HCT116 (cell line): ENCODE measurements around the gene CTNNA1. TPM values are rescaled to one million over a fixed set of nuclear protein-coding genes. Genes with fewer than 3 reads are reported as not detected.

ENCODE experiments used
- ATAC-seq: fragments of 200-7000 bp; cut with Tn5 transposase; 2 replicates; pipeline ENCODE4 v1.9.1; 2020; ENCODE audit warnings: mild to moderate bottlenecking, moderate library complexity
- BruUV-seq: library from RNA; stranded (reverse); fragments of 400-500 nt; replicated peaks from 2 replicates; lab custom pipeline; 2021; lab: Mats Ljungman, UMichigan
- CTCF ChIA-PET: fragments of 300-600 bp; sonication (Branson Sonifier 250); formaldehyde crosslinking; loops from one replicate; lab custom pipeline; 2021; ENCODE audit warnings: antibody characterized with exemption; lab: Charles Lee
- POLR2A ChIA-PET: fragments of 300-600, 350-600 bp; sonication (Branson Sonifier 250); formaldehyde crosslinking; loops from one replicate; lab custom pipeline; 2021; ENCODE audit warnings: antibody characterized with exemption; lab: Charles Lee
- RAD21 ChIA-PET, 2 experiments: fragments of 300-600 bp; sonication (Branson Sonifier 250); formaldehyde crosslinking; loops; one replicate each; lab custom pipeline; 2023; ENCODE audit warnings: low total read pairs in 2 of 2; ENCODE audit not compliant: uncharacterized antibody in 2 of 2, unreplicated experiment in 2 of 2, low non-redundant PET in 1 of 2; lab: Charles Lee
- DNase-seq: peaks from one replicate; pipeline ENCODE4 v3.0.0-alpha.2; 2010; ENCODE audit warnings: low read depth, low spot score
- H2AFZ ChIP-seq: fragments of 200-600 bp; shearing (Covaris generic), sonication (generic); 2 replicates; pipeline ENCODE4 v1.6.1; 2017; ENCODE audit warnings: low read depth, mixed run types, mixed read lengths, antibody characterized with exemption, low read length; ENCODE audit not compliant: poor library complexity, severe bottlenecking
- H3K27ac ChIP-seq: 2 replicates; pipeline ENCODE4 v1.5.1; 2012; ENCODE audit warnings: low read depth, low read length
- H3K27me3 ChIP-seq: fragments of 200-600 bp; sonication (generic); 2 replicates; pipeline ENCODE4 v1.6.1; 2016; ENCODE audit warnings: mixed run types, low read length, mixed read lengths; ENCODE audit not compliant: insufficient read depth
- H3K36me3 ChIP-seq, 2 experiments: fragments of 200-500 bp in 1 of 2; fragments of 200-600 bp in 1 of 2; sonication (Bioruptor generic) in 1 of 2; sonication (generic) in 1 of 2; 2 replicates each; pipeline versions ENCODE4 v1.5.1 to v1.6.1; 2014 to 2016; ENCODE audit warnings: low read length in 2 of 2, inconsistent platforms in 1 of 2, mixed read lengths in 1 of 2, mixed run types in 1 of 2; ENCODE audit not compliant: insufficient read depth in 2 of 2, control insufficient read depth in 1 of 2
- H3K4me1 ChIP-seq, 2 experiments: fragments of 200-600 bp in 1 of 2; sonication (generic) in 1 of 2; 2 replicates each; pipeline versions ENCODE4 v1.5.1 to v1.6.1; 2012 to 2017; ENCODE audit warnings: low read length in 2 of 2, inconsistent platforms in 1 of 2, mild to moderate bottlenecking in 1 of 2, mixed read lengths in 1 of 2, mixed run types in 1 of 2, moderate library complexity in 1 of 2; ENCODE audit not compliant: insufficient read depth in 2 of 2, control insufficient read depth in 1 of 2
- H3K4me2 ChIP-seq: fragments of 200-600 bp; sonication (generic); 2 replicates; pipeline ENCODE4 v1.6.1; 2017; ENCODE audit warnings: mixed run types, low read length, mixed read lengths
- H3K4me3 ChIP-seq, 2 experiments: fragments of 200-600 bp in 1 of 2; sonication (generic) in 1 of 2; replicated peaks in 1 of 2; 2 replicates each; pipeline ENCODE4 v1.5.1; 2011 to 2016; ENCODE audit warnings: low read length in 2 of 2, control low read depth in 1 of 2, low read depth in 1 of 2, mild to moderate bottlenecking in 1 of 2, mixed read lengths in 1 of 2, mixed run types in 1 of 2
- H3K79me2 ChIP-seq: fragments of 200-600 bp; sonication (generic); 2 replicates; pipeline ENCODE4 v1.6.1; 2017; ENCODE audit warnings: mild to moderate bottlenecking, mixed run types, low read length, moderate library complexity, mixed read lengths; ENCODE audit not compliant: insufficient read depth
- H3K9ac ChIP-seq: fragments of 200-600 bp; sonication (generic); 2 replicates; pipeline ENCODE4 v1.6.1; 2016; ENCODE audit warnings: low read length, mixed read lengths
- H3K9me2 ChIP-seq: fragments of 200-600 bp; sonication (generic), shearing (Covaris generic); 2 replicates; pipeline ENCODE4 v1.6.1; 2017; ENCODE audit warnings: mixed run types, mild to moderate bottlenecking, moderate library complexity; ENCODE audit not compliant: insufficient read depth
- H3K9me3 ChIP-seq, 2 experiments: fragments of 200-500 bp in 1 of 2; fragments of 200-600 bp in 1 of 2; sonication (Bioruptor generic) in 1 of 2; sonication (generic) in 1 of 2; 2 replicates each; pipeline ENCODE4 v1.6.1; 2014 to 2017; ENCODE audit warnings: low read length in 2 of 2, mixed read lengths in 2 of 2, inconsistent platforms in 1 of 2, low read depth in 1 of 2, mild to moderate bottlenecking in 1 of 2, mixed run types in 1 of 2, moderate library complexity in 1 of 2; ENCODE audit not compliant: control insufficient read depth in 1 of 2, insufficient read depth in 1 of 2
- H4K20me1 ChIP-seq: fragments of 200-600 bp; sonication (generic), shearing (Covaris generic); 2 replicates; pipeline ENCODE4 v1.6.1; 2017; ENCODE audit warnings: mixed run types, mild to moderate bottlenecking, moderate library complexity; ENCODE audit not compliant: insufficient read depth
- CBX3 ChIP-seq: IDR thresholded peaks from 2 replicates; pipeline ENCODE4 v1.6.1; 2012; ENCODE audit warnings: low read depth
- CTCF ChIP-seq, 3 experiments: fragments of 200-600 bp in 1 of 3; sonication (generic) in 1 of 3; IDR thresholded peaks in 2 of 3; conservative IDR thresholded peaks in 1 of 3; 2 replicates each; pipeline ENCODE4 v1.5.1; 2012 to 2017; ENCODE audit warnings: low read depth in 2 of 3, low read length in 2 of 3, antibody characterized with exemption in 1 of 3, borderline replicate concordance in 1 of 3, control low read depth in 1 of 3, mild to moderate bottlenecking in 1 of 3, mixed read lengths in 1 of 3, mixed run types in 1 of 3, moderate library complexity in 1 of 3; ENCODE audit not compliant: insufficient read depth in 1 of 3
- ELF1 ChIP-seq: IDR thresholded peaks from 2 replicates; pipeline ENCODE4 v1.6.1; 2012; ENCODE audit warnings: low read depth, borderline replicate concordance
- EZH2phosphoT487 ChIP-seq: fragments of 200-600 bp; IDR thresholded peaks from 2 replicates; pipeline ENCODE4 v1.6.1; 2018; ENCODE audit warnings: antibody characterized with exemption, borderline replicate concordance
- FOSL1 ChIP-seq: IDR thresholded peaks from 2 replicates; pipeline ENCODE4 v1.6.1; 2012; ENCODE audit warnings: low read depth
- JUND ChIP-seq: IDR thresholded peaks from 2 replicates; pipeline ENCODE4 v1.6.1; 2012
- POLR2A ChIP-seq: IDR thresholded peaks from 2 replicates; pipeline ENCODE4 v1.7.0; 2011; ENCODE audit warnings: borderline replicate concordance; ENCODE audit not compliant: insufficient read depth, insufficient read length; ENCODE audit errors: extremely low read depth
- RAD21 ChIP-seq: IDR thresholded peaks from 2 replicates; pipeline ENCODE4 v1.6.1; 2012; ENCODE audit warnings: low read depth, mild to moderate bottlenecking
- REST ChIP-seq: IDR thresholded peaks from 2 replicates; pipeline ENCODE4 v1.6.1; 2012; ENCODE audit warnings: low read depth
- SRF ChIP-seq: IDR thresholded peaks from 2 replicates; pipeline ENCODE4 v1.6.1; 2012; ENCODE audit warnings: low read depth
- ZBTB33 ChIP-seq: IDR thresholded peaks from 2 replicates; pipeline ENCODE4 v1.6.1; 2011; ENCODE audit warnings: mild to moderate bottlenecking, low read length, moderate library complexity; ENCODE audit not compliant: insufficient replicate concordance; ENCODE audit errors: extremely low read depth
- ZNF274 ChIP-seq: fragments of 200-500 bp; sonication (Bioruptor generic); IDR thresholded peaks from 2 replicates; pipeline ENCODE4 v1.6.1; 2014; ENCODE audit warnings: mild to moderate bottlenecking, low read depth, low read length, inconsistent platforms
- intact Hi-C: fragments of 100-400 bp; cut with micrococcal nuclease; formaldehyde crosslinking; loops from 2 replicates; pipeline ENCODE4 v1.10.0; 2022
- total RNA-seq: library from RNA; stranded (reverse); gene quantifications from one replicate; pipeline ENCODE4 v1.2.1, GENCODE V29; 2021; ENCODE audit not compliant: unreplicated experiment
- TF ChIP-seq, protein P1 (sequence below): IDR thresholded peaks from 2 replicates; pipeline ENCODE4 v1.6.1; 2012

The CTNNA1 gene
- total RNA-seq, 1 experiment from 2014 or later, result 313 TPM

DNA sequence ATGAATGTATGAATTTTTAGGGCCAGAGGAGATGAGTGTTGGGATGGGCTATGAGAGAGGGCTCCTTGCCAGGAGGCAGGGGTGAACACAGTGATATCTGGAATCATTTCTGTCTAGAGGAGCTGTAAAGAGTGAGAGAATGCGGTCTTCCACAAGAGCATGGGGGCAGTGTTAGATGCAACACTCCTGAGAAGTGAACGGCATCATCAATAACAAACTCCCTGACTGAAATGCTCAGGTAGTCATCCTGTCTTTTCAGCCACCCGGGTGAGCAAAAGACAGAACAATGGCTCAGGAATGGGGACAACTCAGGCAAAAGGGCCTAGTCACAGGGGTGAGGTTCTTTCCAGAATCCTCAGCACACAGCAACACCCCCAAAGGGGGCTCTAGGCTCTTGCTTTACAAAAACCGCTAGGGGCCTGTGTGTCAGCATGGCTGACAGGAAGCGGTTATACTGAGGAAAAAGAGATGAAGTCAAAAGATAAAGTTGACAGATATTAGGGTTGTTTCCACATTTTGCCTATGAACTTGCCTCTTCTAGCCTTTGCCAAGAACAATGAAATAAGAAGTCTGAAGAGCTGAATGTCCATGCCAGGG is 226.6 kb downstream of the CTNNA1 start:
- Histone ChIP-seq H2AFZ (no peak overlapping the region), H3K4me3 (no peak overlapping the region), H3K4me1 (peaks cover 0 to 15% of the 10 kb centered on the region in 2 experiments; a peak in 2 of 4 replicates), H3K9me2 (no peaks in the 10 kb centered on the region), H3K36me3 (no peaks in the 10 kb centered on the region), H3K27me3 (no peaks in the 10 kb centered on the region), H3K79me2 (no peaks in the 10 kb centered on the region), H3K9me3 (no peaks in the 10 kb centered on the region), H3K9ac (no peak overlapping the region), H3K27ac (no peak overlapping the region), H4K20me1 (no peaks in the 10 kb centered on the region), H3K4me2 (no peak overlapping the region)
- ATAC-seq (no peak), DNase-seq (no peak)
- RAD21 ChIA-PET, result no interaction called here
- TF ChIP-seq SRF (no peak), CBX3 (no peak), CTCF (IDR thresholded peaks at IDR 0.05 in 2 of 3, conservative IDR thresholded peaks at IDR 0.05 in 1 of 3; ENCODE audit: borderline replicate concordance in 1 of 3, insufficient read depth in 1 of 3, low read depth in 2 of 3, low read length in 2 of 3) (no peak), EZH2phosphoT487 (no peak)
- no TSS peak for BruUV-seq
- POLR2A ChIA-PET, result no interaction called here
- intact Hi-C loops, result no loop called here
- CTCF ChIA-PET, result no interaction called here

- no peak for ATAC-seq
- Histone ChIP-seq H3K79me2 (no peaks in the 10 kb centered on the region), H3K9me2 (no peaks in the 10 kb centered on the region), H3K4me2 (no peak overlapping the region), H3K27me3 (no peaks in the 10 kb centered on the region), H3K9me3 (no peaks in the 10 kb centered on the region), H3K4me3 (no peak overlapping the region), H3K4me1 (peaks cover 0 to 11% of the 10 kb centered on the region in 2 experiments; a peak in 2 of 4 replicates), H3K27ac (no peak overlapping the region), H2AFZ (no peak overlapping the region), H3K36me3 (no peaks in the 10 kb centered on the region), H3K9ac (no peak overlapping the region), H4K20me1 (no peaks in the 10 kb centered on the region)
- POLR2A ChIA-PET, result no interaction called here
- no peak for DNase-seq
- RAD21 ChIA-PET, result no interaction called here
- intact Hi-C loops, result no loop called here
- no TSS peak for BruUV-seq
- CTCF ChIA-PET, result no interaction called here
- TF ChIP-seq ZNF274, result no peak
- TF ChIP-seq ZBTB33, result no peak
- TF ChIP-seq, protein P1, sequence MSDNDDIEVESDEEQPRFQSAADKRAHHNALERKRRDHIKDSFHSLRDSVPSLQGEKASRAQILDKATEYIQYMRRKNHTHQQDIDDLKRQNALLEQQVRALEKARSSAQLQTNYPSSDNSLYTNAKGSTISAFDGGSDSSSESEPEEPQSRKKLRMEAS, result no peak
- TF ChIP-seq ELF1, result no peak
- no peak for TF ChIP-seq FOSL1
- no peak for TF ChIP-seq JUND
- TF ChIP-seq RAD21, result no peak
- no peak for TF ChIP-seq REST
- TF ChIP-seq SRF, result no peak
- no peak for TF ChIP-seq POLR2A
These were observed 227.2 kb downstream of the CTNNA1 start for GRCh38 chr5:138980441-138980840.
